Upper lobe of right lung (tissue), 1 donor: Measurements from ENCODE around the gene MARK2. TPM values are rescaled to one million over a fixed set of nuclear protein-coding genes. Genes with fewer than 3 reads are reported as not detected.

Experiments
- ATAC-seq: fragments of 200-7000 bp; cut with Tn5 transposase; one replicate; pipeline ENCODE4 v1.9.1; 2020; ENCODE audit warnings: mild to moderate bottlenecking, moderate library complexity
- DNase-seq: peaks from one replicate; pipeline ENCODE4 v3.0.0-alpha.2; 2020
- H3K27ac ChIP-seq: fragments of 200-600 bp; one replicate; pipeline ENCODE4 v1.8.0; 2022
- H3K27me3 ChIP-seq: fragments of 200-600 bp; one replicate; pipeline ENCODE4 v1.8.0; 2022; ENCODE audit warnings: mild to moderate bottlenecking
- H3K36me3 ChIP-seq: fragments of 200-600 bp; one replicate; pipeline ENCODE4 v1.8.0; 2022
- H3K4me1 ChIP-seq: fragments of 200-600 bp; one replicate; pipeline ENCODE4 v1.8.0; 2022
- H3K4me3 ChIP-seq: fragments of 200-600 bp; one replicate; pipeline ENCODE4 v1.8.0; 2022; ENCODE audit warnings: mild to moderate bottlenecking
- H3K9me3 ChIP-seq: fragments of 200-600 bp; one replicate; pipeline ENCODE4 v1.8.0; 2022
- CTCF ChIP-seq: fragments of 200-600 bp; IDR thresholded peaks from one replicate; pipeline ENCODE4 v1.8.0; 2022; ENCODE audit warnings: antibody characterized with exemption
- intact Hi-C: fragments of 100-400 bp; cut with DNase I; formaldehyde crosslinking; loops from one replicate; pipeline ENCODE4 v1.11.0; 2022
- total RNA-seq: library from RNA; stranded (reverse); fragmentation: NEBNext Ultra II Directional; extraction: Animal tissue kit (Norgen Biotek cat#: 25700); gene quantifications from one replicate; pipeline ENCODE4 v1.2.1, GENCODE V29; 2021
- donor health status: DM: no; HTN: yes; CAD: no; lungs with severe emphysema.

Gene MARK2
- total RNA-seq, 1 donor from 2014 or later, result 40.7 TPM

GRCh38 chr11:63832336-63832735 is 6.6 kb upstream of the MARK2 start:
- Histone ChIP-seq H3K4me3 (no peak overlapping the region), H3K27me3 (no peaks in the 10 kb centered on the region), H3K27ac (no peak overlapping the region), H3K36me3 (peaks cover 3% of the 10 kb centered on the region), H3K9me3 (no peaks in the 10 kb centered on the region), H3K4me1 (peaks cover 1% of the 10 kb centered on the region)
- no peak for TF ChIP-seq CTCF
- peak; percentile 6 for ATAC-seq
- intact Hi-C loops, result loop anchor here (10.0 kb wide), 1 partner anchor 322 kb away; no protein-coding TSS in a partner anchor
- no peak for DNase-seq

GRCh38 chr11:63833048-63833447 is 5.9 kb upstream of the MARK2 start:
- DNase-seq (no peak), ATAC-seq (no peak)
- Histone ChIP-seq H3K4me3 (no peak overlapping the region), H3K27me3 (no peaks in the 10 kb centered on the region), H3K27ac (no peak overlapping the region), H3K9me3 (no peaks in the 10 kb centered on the region), H3K4me1 (peaks cover 8% of the 10 kb centered on the region), H3K36me3 (peaks cover 3% of the 10 kb centered on the region)
- intact Hi-C loops, result loop anchor here (10.0 kb wide), 1 partner anchor 322 kb away; no protein-coding TSS in a partner anchor
- no peak for TF ChIP-seq CTCF

- Histone ChIP-seq H3K4me1 (peaks cover 12% of the 10 kb centered on the region), H3K36me3 (no peaks in the 10 kb centered on the region), H3K27ac (no peak overlapping the region), H3K4me3 (no peak overlapping the region), H3K27me3 (no peaks in the 10 kb centered on the region), H3K9me3 (no peaks in the 10 kb centered on the region)
- ATAC-seq (no peak), DNase-seq (no peak)
- intact Hi-C loops, result loop anchor here (5.0 to 10.0 kb wide), 2 partner anchors 113 to 320 kb away; no protein-coding TSS in a partner anchor
- TF ChIP-seq CTCF, result no peak
Observed at GRCh38 chr11:63834535-63835157, 4.3 kb upstream of the MARK2 start.

GRCh38 chr11:63835158-63835545 is 3.8 kb upstream of the MARK2 start:
- Histone ChIP-seq H3K9me3 (no peaks in the 10 kb centered on the region), H3K36me3 (no peaks in the 10 kb centered on the region), H3K27me3 (no peaks in the 10 kb centered on the region), H3K4me1 (peaks cover 12% of the 10 kb centered on the region), H3K27ac (no peak overlapping the region), H3K4me3 (no peak overlapping the region)
- ATAC-seq (no peak), DNase-seq (no peak)
- intact Hi-C loops, result loop anchor here (5.0 to 10.0 kb wide), 2 partner anchors 112 to 320 kb away; no protein-coding TSS in a partner anchor
- TF ChIP-seq CTCF, result no peak

- Histone ChIP-seq H3K27me3 (no peaks in the 10 kb centered on the region), H3K4me1 (peaks cover 29% of the 10 kb centered on the region), H3K4me3 (no peak overlapping the region), H3K9me3 (no peaks in the 10 kb centered on the region), H3K36me3 (peaks cover 6% of the 10 kb centered on the region), H3K27ac (peak overlapping the region; percentile 81)
- peak; percentile 47 for ATAC-seq
- intact Hi-C loops, result loop anchor here (5.0 to 10.0 kb wide), 2 partner anchors 110 to 318 kb away; no protein-coding TSS in a partner anchor
- peak; percentile 88 for TF ChIP-seq CTCF
- peak; percentile 73 for DNase-seq
Observed at GRCh38 chr11:63837027-63837688, 1.8 kb upstream of the MARK2 start.
